ENCODE results near the gene CLDN4. TPM values are rescaled to one million over a fixed set of nuclear protein-coding genes. Genes with fewer than 3 reads are reported as not detected.

Gene CLDN4, protein sequence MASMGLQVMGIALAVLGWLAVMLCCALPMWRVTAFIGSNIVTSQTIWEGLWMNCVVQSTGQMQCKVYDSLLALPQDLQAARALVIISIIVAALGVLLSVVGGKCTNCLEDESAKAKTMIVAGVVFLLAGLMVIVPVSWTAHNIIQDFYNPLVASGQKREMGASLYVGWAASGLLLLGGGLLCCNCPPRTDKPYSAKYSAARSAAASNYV
- total RNA-seq = 0.63 TPM

DNA sequence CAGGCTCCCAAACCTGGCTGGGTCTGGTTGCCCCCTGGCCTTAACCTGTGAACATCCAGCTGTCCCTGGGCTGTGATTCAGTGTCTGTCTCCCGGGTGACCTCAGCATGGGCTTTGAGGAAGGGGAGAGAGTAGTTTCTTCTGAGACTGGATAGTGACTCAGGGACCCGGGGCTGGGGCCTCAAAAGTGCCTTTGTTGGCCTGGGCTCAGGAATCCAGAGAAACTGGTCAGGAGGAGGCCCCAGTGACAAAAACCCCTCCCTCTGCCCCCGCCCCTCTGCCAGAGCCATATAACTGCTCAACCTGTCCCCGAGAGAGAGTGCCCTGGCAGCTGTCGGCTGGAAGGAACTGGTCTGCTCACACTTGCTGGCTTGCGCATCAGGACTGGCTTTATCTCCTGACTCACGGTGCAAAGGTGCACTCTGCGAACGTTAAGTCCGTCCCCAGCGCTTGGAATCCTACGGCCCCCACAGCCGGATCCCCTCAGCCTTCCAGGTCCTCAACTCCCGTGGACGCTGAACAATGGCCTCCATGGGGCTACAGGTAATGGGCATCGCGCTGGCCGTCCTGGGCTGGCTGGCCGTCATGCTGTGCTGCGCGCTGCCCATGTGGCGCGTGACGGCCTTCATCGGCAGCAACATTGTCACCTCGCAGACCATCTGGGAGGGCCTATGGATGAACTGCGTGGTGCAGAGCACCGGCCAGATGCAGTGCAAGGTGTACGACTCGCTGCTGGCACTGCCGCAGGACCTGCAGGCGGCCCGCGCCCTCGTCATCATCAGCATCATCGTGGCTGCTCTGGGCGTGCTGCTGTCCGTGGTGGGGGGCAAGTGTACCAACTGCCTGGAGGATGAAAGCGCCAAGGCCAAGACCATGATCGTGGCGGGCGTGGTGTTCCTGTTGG lies at the start of gene CLDN4:
CLDN4 (plus strand) TSS at position 316 of the 903 bp plus-strand sequence; CDS start at position 522, 206 bp downstream.

DNA sequence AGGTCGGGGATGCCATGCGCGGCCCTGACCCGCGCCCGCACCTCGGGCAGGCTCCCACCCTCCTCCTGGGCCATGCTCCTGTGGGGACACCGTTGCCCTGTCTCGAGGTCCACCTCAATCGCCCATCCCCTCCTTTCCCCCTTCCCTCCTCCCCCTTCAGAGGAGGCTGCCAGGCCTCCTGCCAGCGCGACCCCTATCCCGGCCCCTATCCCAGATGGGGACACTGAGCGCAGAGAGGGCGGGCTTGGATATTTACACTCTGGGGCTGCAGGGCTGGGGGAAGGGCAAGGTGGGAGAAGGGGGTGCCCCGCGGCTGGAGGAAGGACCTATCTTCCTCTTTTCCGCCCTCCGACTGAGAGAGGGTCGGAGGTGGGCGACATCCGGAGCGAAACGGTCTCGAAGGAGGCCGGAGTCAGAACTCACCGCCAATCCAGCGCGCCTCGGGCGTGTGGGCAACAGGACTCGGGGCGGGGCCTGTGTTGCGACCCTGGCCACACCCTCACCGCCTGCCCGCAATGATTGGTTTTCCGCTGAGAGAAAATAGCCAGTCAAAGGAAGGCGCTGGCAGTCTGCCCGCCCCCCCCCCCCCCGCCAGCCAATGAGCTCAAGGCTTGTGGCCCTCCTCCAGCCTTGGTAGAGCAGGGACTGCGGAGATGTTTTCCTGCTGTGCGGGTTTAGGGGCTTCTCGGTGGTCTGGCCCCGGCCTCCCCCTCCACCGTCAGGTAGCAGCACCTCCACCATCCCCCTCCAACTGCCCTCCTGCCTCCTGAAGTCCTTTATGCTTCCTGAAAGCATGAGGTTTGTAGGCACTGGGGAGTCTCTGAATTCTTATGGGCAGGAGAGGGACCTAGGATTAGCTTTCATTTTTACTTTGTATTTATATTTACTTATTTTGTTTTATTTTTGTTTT lies 11.5 kb downstream of the CLDN4 start, which contains the start of gene METTL27:
METTL27 (minus strand) TSS at position 450 of the 910 bp plus-strand sequence; CDS start at position 74, 376 bp downstream.

DNA sequence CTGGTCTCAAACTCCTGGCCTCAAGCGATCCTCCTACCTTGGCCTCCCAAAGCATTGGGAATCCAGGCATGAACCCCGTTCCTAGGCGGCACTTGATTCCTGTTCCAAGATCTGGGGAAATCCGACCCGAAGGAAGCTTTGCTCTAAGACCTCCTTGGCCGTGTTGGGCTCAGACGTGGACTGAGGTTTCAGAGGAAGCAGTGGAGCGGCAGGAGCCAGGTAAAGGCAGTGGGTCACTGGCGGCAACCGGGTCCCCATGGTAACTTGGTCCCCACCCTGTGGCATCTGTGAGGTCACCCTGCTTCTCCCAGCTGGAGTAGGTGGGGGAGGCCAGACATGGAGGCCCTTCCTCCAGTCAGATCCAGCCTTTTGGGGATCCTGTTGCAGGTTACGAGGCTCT lies 30.1 kb downstream of the CLDN4 start, which contains the start of gene TMEM270:
TMEM270 (plus strand) TSS at position 301 of the 400 bp plus-strand sequence; CDS start at position 337, 36 bp downstream.

Other genes starting within 250 kb of the CLDN4 start
- under 0.01 TPM for gene MLXIPL, start 206.5 kb upstream of the CLDN4 start, total RNA-seq
- gene VPS37D, start 163.2 kb upstream of the CLDN4 start, total RNA-seq = 19.4 TPM
- 4.4 TPM for gene DNAJC30, start 147.5 kb upstream of the CLDN4 start, total RNA-seq
- gene BUD23, start 147.4 kb upstream of the CLDN4 start, total RNA-seq = 24.4 TPM
- gene STX1A, start 111.3 kb upstream of the CLDN4 start, total RNA-seq = 74.5 TPM
- 7.5 TPM for gene ABHD11, start 92.2 kb upstream of the CLDN4 start, total RNA-seq
- gene CLDN3, start 60.7 kb upstream of the CLDN4 start, total RNA-seq = not detected
- gene METTL27, start 11.5 kb downstream of the CLDN4 start, total RNA-seq = 0.94 TPM
- gene TMEM270, start 30.2 kb downstream of the CLDN4 start, total RNA-seq = not detected
- gene ELN, start 197.2 kb downstream of the CLDN4 start, total RNA-seq = 6.9 TPM

Measured in parietal lobe (tissue), 1 donor.